Spleen (tissue), 11 donors: ENCODE data around the gene CHST15. TPM values are rescaled to one million over a fixed set of nuclear protein-coding genes. Genes with fewer than 3 reads are reported as not detected.

Experiments
- DNase-seq: peaks from one replicate; pipeline ENCODE4 v3.0.0-alpha.2; 2020
- H3K27ac ChIP-seq, 8 donors: fragments of 200-600 bp; sonication (generic) in 7 of 8; 1 replicate in 4 of 8; 2 replicates in 4 of 8; pipeline versions ENCODE4 v1.5.0 to v1.8.0; 2016 to 2021; ENCODE audit warnings: inconsistent platforms in 4 of 8, mild to moderate bottlenecking in 4 of 8, moderate library complexity in 1 of 8
- H3K27me3 ChIP-seq, 7 donors: fragments of 200-600 bp; sonication (generic) in 6 of 7; replicated peaks in 1 of 7; 1 replicate in 4 of 7; 2 replicates in 3 of 7; pipeline versions ENCODE4 v1.5.0 to v1.8.0; 2016 to 2021; ENCODE audit warnings: inconsistent platforms in 3 of 7, mild to moderate bottlenecking in 1 of 7
- H3K36me3 ChIP-seq, 6 donors: fragments of 200-600 bp; sonication (generic) in 5 of 6; 1 replicate in 4 of 6; 2 replicates in 2 of 6; pipeline versions ENCODE4 v1.5.0 to v1.8.0; 2016 to 2021; ENCODE audit warnings: inconsistent platforms in 2 of 6
- H3K4me1 ChIP-seq, 6 donors: fragments of 200-600 bp; sonication (generic) in 5 of 6; 1 replicate in 3 of 6; 2 replicates in 3 of 6; pipeline versions ENCODE4 v1.5.0 to v1.8.0; 2016 to 2021; ENCODE audit warnings: inconsistent platforms in 3 of 6
- H3K4me3 ChIP-seq, 8 donors: fragments of 200-600 bp; sonication (generic) in 7 of 8; 1 replicate in 4 of 8; 2 replicates in 4 of 8; pipeline versions ENCODE4 v1.5.0 to v1.8.0; 2016 to 2021; ENCODE audit warnings: inconsistent platforms in 4 of 8, mild to moderate bottlenecking in 4 of 8, moderate library complexity in 2 of 8
- H3K9me3 ChIP-seq, 8 donors: fragments of 200-600 bp; sonication (generic) in 7 of 8; 1 replicate in 4 of 8; 2 replicates in 4 of 8; pipeline versions ENCODE4 v1.5.0 to v1.8.0; 2016 to 2021; ENCODE audit warnings: inconsistent platforms in 4 of 8
- POLR2A ChIP-seq, 3 donors: fragments of 450-650 bp; IDR thresholded peaks; one replicate each; pipeline ENCODE4 v1.5.1; 2017; ENCODE audit warnings: antibody characterized with exemption in 3 of 3, mild to moderate bottlenecking in 1 of 3
- POLR2AphosphoS5 ChIP-seq, 3 donors: sonication (generic); formaldehyde crosslinking; IDR thresholded peaks; one replicate each; pipeline ENCODE4 v1.5.1; 2017; ENCODE audit warnings: antibody characterized with exemption in 3 of 3
- whole genome bisulfite sequencing, 5 donors: extraction: QIAGEN DNeasy Blood & Tissue Kit in 3 of 5; methylation state at CpG; one replicate each; pipeline versions ENCODE4 v1.1.5 to v1.1.7; 2013 to 2018; 5-methylcytosine and 5-hydroxymethylcytosine counted together
- intact Hi-C: fragments of 100-400 bp; cut with DNase I; formaldehyde crosslinking; loops from one replicate; pipeline ENCODE4 v1.15.0; 2023; ENCODE audit warnings: low total_unique reads
- polyA plus RNA-seq, 3 donors: library from polyadenylated mRNA; stranded (reverse); fragments of 200-250 nt; gene quantifications; one replicate each; pipeline ENCODE4 v1.2.1, GENCODE V29; 2013
- total RNA-seq, 7 donors: library from RNA; depleted of rRNA in 3 of 7; stranded (reverse); fragments of >200 nt in 3 of 7; fragmentation: NEBNext Ultra II Directional in 4 of 7; extraction: Animal tissue kit (Norgen Biotek cat#: 25700) in 4 of 7; gene quantifications; one replicate each; pipeline versions ENCODE4 v1.1.0 to v1.2.1, GENCODE V29; 2016 to 2021
- TF ChIP-seq, protein P1 (sequence below), 11 experiments: fragments of 200-600 bp in 7 of 11; fragments of 450-650 bp in 4 of 11; sonication (generic) in 4 of 11; IDR thresholded peaks in 8 of 11; conservative IDR thresholded peaks in 3 of 11; 1 replicate in 7 of 11; 2 replicates in 4 of 11; pipeline versions ENCODE4 v1.4.0 to v1.8.0; 2016 to 2021; ENCODE audit warnings: antibody characterized with exemption in 11 of 11, inconsistent platforms in 4 of 11, mild to moderate bottlenecking in 1 of 11
- donor health status: healthy with polysubstance abuse.
- donor health status: DM: no; HTN: no; CAD: no; lungs with moderate emphysema.
- donor health status: DM: no; HTN: no; CAD: no.
- donor health status: Bipolar disorder and iron deficiency.
- donor health status: healthy.
- donor health status: DM: no; HTN: no; CAD: no.
- donor health status: DM: yes; HTN: yes; CAD: no.

The CHST15 gene
- total and polyA plus RNA-seq, 10 donors = 6.1 to 133 (median 102) TPM

- H3K27ac ChIP-seq = no peak overlapping the region
- peaks cover 0 to 72% (median 18%) of the 10 kb centered on the region in 7 donors for H3K27me3 ChIP-seq
- no peak for TF ChIP-seq POLR2A (IDR thresholded peaks at IDR 0.05)
- TF ChIP-seq, protein P1, sequence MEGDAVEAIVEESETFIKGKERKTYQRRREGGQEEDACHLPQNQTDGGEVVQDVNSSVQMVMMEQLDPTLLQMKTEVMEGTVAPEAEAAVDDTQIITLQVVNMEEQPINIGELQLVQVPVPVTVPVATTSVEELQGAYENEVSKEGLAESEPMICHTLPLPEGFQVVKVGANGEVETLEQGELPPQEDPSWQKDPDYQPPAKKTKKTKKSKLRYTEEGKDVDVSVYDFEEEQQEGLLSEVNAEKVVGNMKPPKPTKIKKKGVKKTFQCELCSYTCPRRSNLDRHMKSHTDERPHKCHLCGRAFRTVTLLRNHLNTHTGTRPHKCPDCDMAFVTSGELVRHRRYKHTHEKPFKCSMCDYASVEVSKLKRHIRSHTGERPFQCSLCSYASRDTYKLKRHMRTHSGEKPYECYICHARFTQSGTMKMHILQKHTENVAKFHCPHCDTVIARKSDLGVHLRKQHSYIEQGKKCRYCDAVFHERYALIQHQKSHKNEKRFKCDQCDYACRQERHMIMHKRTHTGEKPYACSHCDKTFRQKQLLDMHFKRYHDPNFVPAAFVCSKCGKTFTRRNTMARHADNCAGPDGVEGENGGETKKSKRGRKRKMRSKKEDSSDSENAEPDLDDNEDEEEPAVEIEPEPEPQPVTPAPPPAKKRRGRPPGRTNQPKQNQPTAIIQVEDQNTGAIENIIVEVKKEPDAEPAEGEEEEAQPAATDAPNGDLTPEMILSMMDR (IDR thresholded peaks at IDR 0.05 in 8 of 11, conservative IDR thresholded peaks at IDR 0.05 in 3 of 11) = no peak
- TF ChIP-seq POLR2AphosphoS5 (IDR thresholded peaks at IDR 0.05) = no peak
- no peak for DNase-seq
- H3K4me1 ChIP-seq = peaks cover 0 to 16% (median 5%) of the 10 kb centered on the region in 6 donors
- no peaks in the 10 kb centered on the region for H3K36me3 ChIP-seq
- WGBS, 5 donors = 77 to 93% (median 85%) methylated on average over 3 of the region's 3 CpGs
- no peaks in the 10 kb centered on the region for H3K9me3 ChIP-seq
- intact Hi-C loops = no loop called here
- H3K4me3 ChIP-seq = no peak overlapping the region
These were observed 128.4 kb downstream of the CHST15 start for GRCh38 chr10:123964953-123965352.

GRCh38 chr10:123962756-123963530 is 130.5 kb downstream of the CHST15 start:
- no peak for DNase-seq
- TF ChIP-seq POLR2A (IDR thresholded peaks at IDR 0.05) = no peak
- TF ChIP-seq POLR2AphosphoS5 (IDR thresholded peaks at IDR 0.05) = no peak
- TF ChIP-seq, protein P1 (IDR thresholded peaks at IDR 0.05 in 8 of 11, conservative IDR thresholded peaks at IDR 0.05 in 3 of 11) = no peak
- H3K4me1 ChIP-seq = peaks cover 0 to 16% (median 5%) of the 10 kb centered on the region in 6 donors
- peaks cover 0 to 52% (median 7%) of the 10 kb centered on the region in 7 donors for H3K27me3 ChIP-seq
- intact Hi-C loops = no loop called here
- H3K9me3 ChIP-seq = no peaks in the 10 kb centered on the region
- H3K4me3 ChIP-seq = no peak overlapping the region
- WGBS, 5 donors = 71 to 85% (median 76%) methylated on average over 10 of the region's 10 CpGs
- H3K27ac ChIP-seq = no peak overlapping the region
- no peaks in the 10 kb centered on the region for H3K36me3 ChIP-seq

GRCh38 chr10:123958241-123958640 is 135.2 kb downstream of the CHST15 start:
- Histone ChIP-seq H3K27ac (no peak overlapping the region), H3K36me3 (no peaks in the 10 kb centered on the region), H3K4me3 (no peak overlapping the region), H3K4me1 (no peaks in the 10 kb centered on the region), H3K27me3 (peaks cover 0 to 13% (median 0%) of the 10 kb centered on the region in 7 donors), H3K9me3 (peaks cover 0 to 3% (median 0%) of the 10 kb centered on the region in 8 donors)
- whole genome bisulfite sequencing, 5 donors = 17 to 43% (median 28%) methylated on average over 2 of the region's 2 CpGs
- intact Hi-C loops = no loop called here
- TF ChIP-seq, protein P1 (IDR thresholded peaks at IDR 0.05 in 8 of 11, conservative IDR thresholded peaks at IDR 0.05 in 3 of 11) = no peak
- TF ChIP-seq POLR2AphosphoS5 (IDR thresholded peaks at IDR 0.05) (no peak), POLR2A (IDR thresholded peaks at IDR 0.05) (no peak)
- DNase-seq = no peak

Other genes with a start within 250 kb of the CHST15 start
- gene CPXM2, start 201.8 kb downstream of the CHST15 start, total RNA-seq = 10 to 100 TPM; 20.8 to 38.2 (median 22.2) TPM
- 1 to 10 TPM; 3.7 to 7.0 (median 3.7) TPM for gene CPXM2, start 201.8 kb downstream of the CHST15 start, polyA plus RNA-seq